H9 (cell line): ENCODE measurements around the gene FCER1G. TPM values are rescaled to one million over a fixed set of nuclear protein-coding genes. Genes with fewer than 3 reads are reported as not detected.

Experiments used
- DNase-seq: peaks from one replicate; pipeline ENCODE4 v3.0.0-alpha.2; 2017
- H2AFZ ChIP-seq: one replicate; pipeline ENCODE4 v1.6.1; 2013; ENCODE audit warnings: mild to moderate bottlenecking, low read length, control low read depth, moderate library complexity
- H2AK5ac ChIP-seq: 2 replicates; pipeline ENCODE4 v1.6.1; 2013; ENCODE audit warnings: low read length, control low read depth, mixed read lengths; ENCODE audit not compliant: insufficient read length
- H2BK120ac ChIP-seq: one replicate; pipeline ENCODE4 v1.6.1; 2013; ENCODE audit warnings: low read depth, mild to moderate bottlenecking, low read length, control low read depth, inconsistent platforms; ENCODE audit not compliant: poor library complexity, severe bottlenecking
- H2BK12ac ChIP-seq: 2 replicates; pipeline ENCODE4 v1.6.1; 2013; ENCODE audit warnings: low read length, control low read depth, mixed read lengths, low read depth; ENCODE audit not compliant: insufficient read length
- H2BK15ac ChIP-seq: 2 replicates; pipeline ENCODE4 v1.6.1; 2013; ENCODE audit warnings: low read depth, low read length, control low read depth
- H2BK20ac ChIP-seq: one replicate; pipeline ENCODE4 v1.6.1; 2013; ENCODE audit warnings: low read depth, mild to moderate bottlenecking, low read length, control low read depth, inconsistent platforms; ENCODE audit not compliant: poor library complexity, severe bottlenecking
- H2BK5ac ChIP-seq: 2 replicates; pipeline ENCODE4 v1.6.1; 2013; ENCODE audit warnings: low read length, control low read depth, mixed read lengths; ENCODE audit not compliant: insufficient read length
- H3K14ac ChIP-seq: 2 replicates; pipeline ENCODE4 v1.6.1; 2013; ENCODE audit warnings: low read length, control low read depth; ENCODE audit not compliant: insufficient read depth
- H3K18ac ChIP-seq: 2 replicates; pipeline ENCODE4 v1.6.1; 2013; ENCODE audit warnings: low read depth, mild to moderate bottlenecking, mixed read lengths, low read length, control low read depth; ENCODE audit not compliant: insufficient read length
- H3K23ac ChIP-seq: 2 replicates; pipeline ENCODE4 v1.6.1; 2013; ENCODE audit warnings: low read length, control low read depth, mixed read lengths, low read depth; ENCODE audit not compliant: insufficient read length
- H3K23me2 ChIP-seq: 2 replicates; pipeline ENCODE4 v1.6.1; 2013; ENCODE audit warnings: low read depth, mild to moderate bottlenecking, mixed read lengths, low read length, control low read depth; ENCODE audit not compliant: insufficient read length, poor library complexity, severe bottlenecking
- H3K27ac ChIP-seq: 2 replicates; pipeline ENCODE4 v1.5.1; 2013; ENCODE audit warnings: low read length, control low read depth, mixed read lengths, low read depth; ENCODE audit not compliant: insufficient read length
- H3K27me3 ChIP-seq: 2 replicates; pipeline ENCODE4 v1.6.1; 2013; ENCODE audit warnings: low read length, control low read depth, inconsistent platforms; ENCODE audit not compliant: insufficient read depth
- H3K4ac ChIP-seq: 2 replicates; pipeline ENCODE4 v1.6.1; 2013; ENCODE audit warnings: low read depth, mild to moderate bottlenecking, control low read depth, inconsistent platforms, low read length, moderate library complexity
- H3K4me1 ChIP-seq: 2 replicates; pipeline ENCODE4 v1.6.1; 2013; ENCODE audit warnings: low read length, control low read depth, inconsistent platforms; ENCODE audit not compliant: insufficient read depth
- H3K4me2 ChIP-seq: 2 replicates; pipeline ENCODE4 v1.6.1; 2013; ENCODE audit warnings: low read length, control low read depth, mixed read lengths; ENCODE audit not compliant: insufficient read length, insufficient read depth
- H3K56ac ChIP-seq: 2 replicates; pipeline ENCODE4 v1.6.1; 2013; ENCODE audit warnings: low read depth, mild to moderate bottlenecking, mixed read lengths, low read length, control low read depth; ENCODE audit not compliant: insufficient read length
- H3K79me1 ChIP-seq: 2 replicates; pipeline ENCODE4 v1.6.1; 2013; ENCODE audit warnings: low read depth, mild to moderate bottlenecking, moderate library complexity, low read length, control low read depth, inconsistent platforms; ENCODE audit not compliant: insufficient read depth, poor library complexity, severe bottlenecking
- H3K79me2 ChIP-seq: 2 replicates; pipeline ENCODE4 v1.6.1; 2013; ENCODE audit warnings: low read length, control low read depth, inconsistent platforms; ENCODE audit not compliant: insufficient read depth
- H3K9ac ChIP-seq: 2 replicates; pipeline ENCODE4 v1.6.1; 2013; ENCODE audit warnings: low read length, control low read depth, mixed read lengths; ENCODE audit not compliant: insufficient read length; ENCODE audit errors: extremely low read depth
- H3K9me3 ChIP-seq: one replicate; pipeline ENCODE4 v1.6.1; 2013; ENCODE audit warnings: low read depth, low read length, inconsistent platforms; ENCODE audit not compliant: control insufficient read depth
- H3T11ph ChIP-seq: one replicate; pipeline ENCODE4 v1.6.1; 2013; ENCODE audit warnings: mild to moderate bottlenecking, low read length, control low read depth, inconsistent platforms
- H4K20me1 ChIP-seq: one replicate; pipeline ENCODE4 v1.6.1; 2013; ENCODE audit not compliant: control insufficient read depth, insufficient read length, insufficient read depth
- H4K5ac ChIP-seq: 2 replicates; pipeline ENCODE4 v1.6.1; 2013; ENCODE audit warnings: low read depth, mild to moderate bottlenecking, mixed read lengths, low read length, control low read depth; ENCODE audit not compliant: insufficient read length
- H4K8ac ChIP-seq: replicated peaks from 2 replicates; pipeline ENCODE4 v1.6.1; 2013; ENCODE audit warnings: low read length, control low read depth, mixed read lengths, low read depth; ENCODE audit not compliant: insufficient read length
- H4K91ac ChIP-seq: 2 replicates; pipeline ENCODE4 v1.6.1; 2013; ENCODE audit warnings: low read depth, mild to moderate bottlenecking, moderate library complexity, mixed read lengths, low read length, control low read depth; ENCODE audit not compliant: insufficient read length
- H3K27ac Mint-ChIP-seq, 3 experiments: 2 replicates in 2 of 3; 3 replicates in 1 of 3; pipeline ENCODE4 v1.8.0; 2020 to 2021; ENCODE audit warnings: mixed read lengths in 3 of 3, mild to moderate bottlenecking in 1 of 3, moderate library complexity in 1 of 3
- H3K27me3 Mint-ChIP-seq: 2 replicates; pipeline ENCODE4 v1.8.0; 2021; ENCODE audit warnings: low read depth, mild to moderate bottlenecking, moderate library complexity, mixed read lengths
- H3K36me3 Mint-ChIP-seq, 3 experiments: 2 replicates in 2 of 3; 3 replicates in 1 of 3; pipeline ENCODE4 v1.8.0; 2020 to 2021; ENCODE audit warnings: low read depth in 3 of 3, mixed read lengths in 3 of 3; ENCODE audit not compliant: insufficient read depth in 1 of 3
- H3K4me1 Mint-ChIP-seq, 2 experiments: 2 replicates each; pipeline ENCODE4 v1.8.0; 2020; ENCODE audit warnings: mixed read lengths in 2 of 2
- H3K4me3 Mint-ChIP-seq, 2 experiments: 2 replicates in 1 of 2; 3 replicates in 1 of 2; pipeline ENCODE4 v1.8.0; 2020 to 2021; ENCODE audit warnings: mild to moderate bottlenecking in 2 of 2, mixed read lengths in 2 of 2, moderate library complexity in 1 of 2
- H3K9me3 Mint-ChIP-seq, 2 experiments: 2 replicates in 1 of 2; 3 replicates in 1 of 2; pipeline ENCODE4 v1.8.0; 2020; ENCODE audit warnings: mild to moderate bottlenecking in 2 of 2, mixed read lengths in 2 of 2, moderate library complexity in 1 of 2
- CTCF ChIP-seq: fragments of 200-600 bp; sonication (generic); conservative IDR thresholded peaks from 3 replicates; pipeline ENCODE4 v1.8.0; 2021; ENCODE audit warnings: antibody characterized with exemption, mild to moderate bottlenecking
- WGBS: extraction: QIAGEN DNeasy Blood & Tissue Kit; methylation state at CpG from one replicate; pipeline ENCODE4 v1.1.7; 2013; ENCODE audit warnings: missing lambda C conversion rate, low lambda C conversion rate, mixed read lengths; ENCODE audit not compliant: insufficient read length; ENCODE audit errors: extremely low coverage; 5-methylcytosine and 5-hydroxymethylcytosine counted together
- total RNA-seq: library from RNA; stranded (reverse); gene quantifications from 2 replicates; pipeline ENCODE4 v1.2.1, GENCODE V29; 2021

The FCER1G gene
- total RNA-seq, 1 experiment from 2014 or later: 0.90 TPM

- no peaks in the 10 kb centered on the region for H3K79me1 ChIP-seq
- no peaks in the 10 kb centered on the region for H4K20me1 ChIP-seq
- no peak for TF ChIP-seq CTCF
- no peaks in the 10 kb centered on the region for H3K9me3 ChIP-seq
- H4K91ac ChIP-seq: no peak overlapping the region
- H2BK20ac ChIP-seq: no peak overlapping the region
- no peaks in the 10 kb centered on the region for H3K79me2 ChIP-seq
- Mint-ChIP-seq H3K27me3 (no peaks in the 10 kb centered on the region), H3K9me3 (no peaks in the 10 kb centered on the region), H3K4me1 (peaks cover 17 to 28% of the 10 kb centered on the region in 2 experiments), H3K4me3 (no peak overlapping the region), H3K27ac (no peak overlapping the region), H3K36me3 (peaks cover 9 to 23% (median 22%) of the 10 kb centered on the region in 3 experiments; a peak in 6 of 7 replicates)
- no peak overlapping the region for H3K4ac ChIP-seq
- no peak overlapping the region for H2AFZ ChIP-seq
- H4K5ac ChIP-seq: no peak overlapping the region
- no peak overlapping the region for H2AK5ac ChIP-seq
- H3K23ac ChIP-seq: no peak overlapping the region
- no peak overlapping the region for H3K56ac ChIP-seq
- no peak overlapping the region for H2BK12ac ChIP-seq
- H3T11ph ChIP-seq: no peak overlapping the region
- H3K27ac ChIP-seq: no peak overlapping the region
- no peak overlapping the region for H3K18ac ChIP-seq
- DNase-seq: no peak
- H2BK5ac ChIP-seq: no peak overlapping the region
- H3K4me2 ChIP-seq: no peak overlapping the region
- WGBS: no CpG with 5 or more reads among the region's 6 CpGs
- H3K23me2 ChIP-seq: no peaks in the 10 kb centered on the region
- H3K4me1 ChIP-seq: peaks cover 4% of the 10 kb centered on the region; the same call in 1 of the 2 replicates
- H3K9ac ChIP-seq: no peak overlapping the region
- H3K14ac ChIP-seq: no peak overlapping the region
- H2BK120ac ChIP-seq: no peak overlapping the region
- H4K8ac ChIP-seq: no peak overlapping the region
- H2BK15ac ChIP-seq: no peak overlapping the region
- no peaks in the 10 kb centered on the region for H3K27me3 ChIP-seq
These were observed 2.7 kb downstream of the FCER1G start for GRCh38 chr1:161217831-161218230.
